ENCODE data around the gene STK36.

- no peak for TF ChIP-seq POLR2A (IDR thresholded peaks at IDR 0.05)
- no peak for TF ChIP-seq CTCF (IDR thresholded peaks at IDR 0.05)
These were observed 75.1 kb downstream of the STK36 start for GRCh38 chr2:218746960-218747359.
